ENCODE measurements around the gene AUTS2.
A peak's percentile ranks its signal among the peaks of the same experiment; 100 is the strongest.

The AUTS2 gene

GRCh38 chr7:69600710-69601519 lies 2.6 kb downstream of the AUTS2 start:
- 0 out of 2 replicates have a peak, but pooled peaks cover 4% of the 10 kb centered on the region for H3K36me3 ChIP-seq
- DNase-seq, result no peak
- no peaks in the 10 kb centered on the region for H3K27me3 ChIP-seq (ENCODE audit: insufficient read depth, low read depth, severe bottlenecking)
- no peak for TF ChIP-seq CTCF (IDR thresholded peaks at IDR 0.05; ENCODE audit: low read depth, low read length)
- peak overlapping the region; percentile 91 for H3K4me3 ChIP-seq (ENCODE audit: low read depth, low read length)
- no peaks in the 10 kb centered on the region for H3K9me3 ChIP-seq (ENCODE audit: severe bottlenecking)
- H3K27ac ChIP-seq, result no peak overlapping the region

- no peak for TF ChIP-seq CTCF (IDR thresholded peaks at IDR 0.05; ENCODE audit: low read depth, low read length)
- no peak overlapping the region for H3K27ac ChIP-seq
- H3K27me3 ChIP-seq (ENCODE audit: insufficient read depth, low read depth, severe bottlenecking), result no peaks in the 10 kb centered on the region
Measured at GRCh38 chr7:69602522-69602921, 4.2 kb downstream of the AUTS2 start.

DNA sequence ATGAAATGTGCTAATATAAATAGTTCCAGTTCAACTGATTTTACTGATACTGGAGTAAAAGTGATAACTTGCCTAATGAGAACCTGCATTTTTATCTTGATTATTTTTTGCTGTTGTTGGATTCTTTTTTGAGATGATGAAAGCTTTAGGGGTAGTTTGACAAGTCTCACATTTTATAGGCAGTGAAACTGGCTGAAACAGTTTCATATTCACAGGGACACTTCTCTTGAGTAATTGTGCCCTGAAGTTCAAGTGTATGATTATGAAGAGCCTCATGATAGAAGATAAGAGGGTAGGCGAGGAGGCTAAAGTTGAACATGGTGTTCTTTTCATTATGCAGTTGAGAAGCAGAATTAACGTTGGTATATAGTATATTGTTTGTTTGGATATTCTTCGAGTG lies 5.1 kb downstream of the AUTS2 start:
- no peaks in the 10 kb centered on the region for H3K27me3 ChIP-seq (ENCODE audit: insufficient read depth, low read depth, severe bottlenecking)

More at GRCh38 chr7:69602522-69602921, 4.2 kb downstream of the AUTS2 start:
- Histone ChIP-seq H3K36me3 (0 out of 2 replicates have a peak, but pooled peaks cover 1% of the 10 kb centered on the region), H3K9me3 (ENCODE audit: severe bottlenecking) (no peaks in the 10 kb centered on the region), H3K4me3 (ENCODE audit: low read depth, low read length) (no peak overlapping the region)
- no peak for DNase-seq

GRCh38 chr7:69603937-69604494 lies 5.7 kb downstream of the AUTS2 start:
- Histone ChIP-seq H3K9me3 (ENCODE audit: severe bottlenecking) (no peaks in the 10 kb centered on the region), H3K36me3 (no peaks in the 10 kb centered on the region), H3K27me3 (ENCODE audit: insufficient read depth, low read depth, severe bottlenecking) (no peaks in the 10 kb centered on the region), H3K4me3 (ENCODE audit: low read depth, low read length) (no peak overlapping the region), H3K27ac (no peak overlapping the region)
- DNase-seq, result no peak
- TF ChIP-seq CTCF (IDR thresholded peaks at IDR 0.05; ENCODE audit: low read depth, low read length), result no peak

More for the DNA sequence above, 5.1 kb downstream of the AUTS2 start:
- no peak for DNase-seq
- no peak for TF ChIP-seq CTCF (IDR thresholded peaks at IDR 0.05; ENCODE audit: low read depth, low read length)
- Histone ChIP-seq H3K36me3 (no peaks in the 10 kb centered on the region), H3K9me3 (ENCODE audit: severe bottlenecking) (no peaks in the 10 kb centered on the region), H3K4me3 (ENCODE audit: low read depth, low read length) (no peak overlapping the region), H3K27ac (no peak overlapping the region)

DNA sequence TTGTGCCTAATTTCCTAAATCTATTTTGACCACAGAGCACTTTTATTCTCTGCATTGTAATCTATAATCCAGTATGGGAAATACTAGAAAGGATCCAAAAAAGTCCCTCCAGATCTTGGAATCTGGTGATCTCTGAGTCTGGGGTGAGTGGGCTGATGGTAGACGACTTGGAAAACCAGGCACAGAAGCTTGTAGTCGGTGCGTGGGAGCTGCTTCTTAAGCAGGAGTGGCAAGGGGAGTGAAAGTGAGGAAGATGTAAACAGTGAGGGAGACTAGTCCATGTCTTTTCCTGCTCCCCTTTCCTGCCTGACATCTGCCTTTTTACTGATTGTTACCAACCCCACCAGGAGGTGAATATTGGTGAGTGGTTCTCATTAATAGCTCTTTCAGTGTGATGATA lies 6.8 kb downstream of the AUTS2 start:
- TF ChIP-seq CTCF (IDR thresholded peaks at IDR 0.05; ENCODE audit: low read depth, low read length), result no peak
- Histone ChIP-seq H3K36me3 (no peaks in the 10 kb centered on the region), H3K27ac (no peak overlapping the region), H3K9me3 (ENCODE audit: severe bottlenecking) (no peaks in the 10 kb centered on the region), H3K4me3 (ENCODE audit: low read depth, low read length) (no peak overlapping the region), H3K27me3 (ENCODE audit: insufficient read depth, low read depth, severe bottlenecking) (no peaks in the 10 kb centered on the region)
- no peak for DNase-seq
